GM18499 (cell line): ENCODE data around the gene LYRM7.

ENCODE experiments used
- ATAC-seq: cut with Tn5 transposase; IDR thresholded peaks from one replicate; pipeline ENCODE4 v1.9.1; 2021; ENCODE audit warnings: moderate number of reproducible peaks; ENCODE audit not compliant: insufficient read depth, unreplicated experiment

Gene LYRM7

GRCh38 chr5:131217791-131218190, 47.0 kb downstream of the LYRM7 start:
- no peak for ATAC-seq

- ATAC-seq: peak; percentile 65
Observed at GRCh38 chr5:131218392-131218791, 47.6 kb downstream of the LYRM7 start.

- ATAC-seq: no peak
Observed at GRCh38 chr5:131220566-131220965, 49.8 kb downstream of the LYRM7 start.

GRCh38 chr5:131221008-131221703, 50.4 kb downstream of the LYRM7 start:
- ATAC-seq: no peak

- no peak for ATAC-seq
Observed at GRCh38 chr5:131221888-131222287, 51.1 kb downstream of the LYRM7 start.

- ATAC-seq: no peak
Observed at GRCh38 chr5:131222731-131223130, 52.0 kb downstream of the LYRM7 start.

GRCh38 chr5:131223751-131224386, 53.1 kb downstream of the LYRM7 start:
- ATAC-seq: no peak

- peak; percentile 78 for ATAC-seq
Observed at GRCh38 chr5:131224387-131225201, 53.9 kb downstream of the LYRM7 start.

- ATAC-seq: no peak
Observed at GRCh38 chr5:131225282-131225974, 54.7 kb downstream of the LYRM7 start.

GRCh38 chr5:131226899-131227298, 56.2 kb downstream of the LYRM7 start:
- no peak for ATAC-seq

GRCh38 chr5:131228646-131229045, 57.9 kb downstream of the LYRM7 start:
- no peak for ATAC-seq

- no peak for ATAC-seq
Observed at GRCh38 chr5:131229623-131230022, 58.9 kb downstream of the LYRM7 start.

GRCh38 chr5:131230406-131230805, 59.7 kb downstream of the LYRM7 start:
- peak; percentile 49 for ATAC-seq

GRCh38 chr5:131239686-131240085, 68.9 kb downstream of the LYRM7 start:
- ATAC-seq: no peak

GRCh38 chr5:131242728-131243255, 72.0 kb downstream of the LYRM7 start:
- ATAC-seq: no peak

GRCh38 chr5:131245312-131245711, 74.6 kb downstream of the LYRM7 start:
- ATAC-seq: no peak

- ATAC-seq: no peak
Observed at GRCh38 chr5:131245948-131246347, 75.2 kb downstream of the LYRM7 start.

GRCh38 chr5:131246504-131246903, 75.8 kb downstream of the LYRM7 start:
- ATAC-seq: no peak

- ATAC-seq: no peak
Observed at GRCh38 chr5:131250751-131251475, 80.2 kb downstream of the LYRM7 start.

- peak; percentile 70 for ATAC-seq
Observed at GRCh38 chr5:131252824-131253171, 82.1 kb downstream of the LYRM7 start.
